Lower lobe of right lung (tissue), 1 donor: Measurements from ENCODE around the gene LGI2. TPM values are rescaled to one million over a fixed set of nuclear protein-coding genes. Genes with fewer than 3 reads are reported as not detected.

ENCODE experiments used
- total RNA-seq: library from RNA; stranded (reverse); fragmentation: NEBNext Ultra II Directional; extraction: Animal tissue kit (Norgen Biotek cat#: 25700); gene quantifications from one replicate; pipeline ENCODE4 v1.2.1, GENCODE V29; 2021
- donor health status: DM: no; HTN: yes; CAD: no; lungs with severe emphysema.

The LGI2 gene
- total RNA-seq, 1 donor from 2014 or later = 1.3 TPM

Other genes with a start within 250 kb of the LGI2 start
- 111 TPM for gene SOD3, start 235.4 kb downstream of the LGI2 start, total RNA-seq
- 23.8 TPM for gene CCDC149, start 117.9 kb downstream of the LGI2 start, total RNA-seq
- gene SEPSECS, start 129.5 kb upstream of the LGI2 start, total RNA-seq = 11.3 TPM
- 21.1 TPM for gene PI4K2B, start 203.1 kb upstream of the LGI2 start, total RNA-seq